Measurements from ENCODE around the gene ATP1B2. TPM values are rescaled to one million over a fixed set of nuclear protein-coding genes. Genes with fewer than 3 reads are reported as not detected.

ATP1B2 gene
- total and polyA plus RNA-seq, 9 of the 15 experiments (the other 6 are each of a cell fraction or from before 2014, with no cell fraction given) = 0.23 to 6.0 (median 0.99) TPM

GRCh38 chr17:7685533-7686221, 35.0 kb downstream of the ATP1B2 start (continued):
- peak; percentile 100 for TF ChIP-seq REST (IDR thresholded peaks at IDR 0.05; ENCODE audit: borderline replicate concordance)
- no peak for TF ChIP-seq REST (CRISPR knock-in tag; IDR thresholded peaks at IDR 0.05; ENCODE audit: low read depth)
- no peak for TF ChIP-seq MCM3 (IDR thresholded peaks at IDR 0.05)
- no peak; the same call in 1 of the 2 replicates for TF ChIP-seq AFF4 (CRISPR knock-in tag; IDR thresholded peaks at IDR 0.05)
- TF ChIP-seq LEF1 (IDR thresholded peaks at IDR 0.05) = peak; percentile 75; the same call in 1 of the 2 replicates
- TF ChIP-seq NFIC (IDR thresholded peaks at IDR 0.05) = peak; percentile 39; the same call in 1 of the 2 replicates
- no peak for TF ChIP-seq CHD1 (IDR thresholded peaks at IDR 0.05; ENCODE audit: low read length)
- TF ChIP-seq HMGXB4 (CRISPR knock-in tag; IDR thresholded peaks at IDR 0.05) = no peak
- no peak for TF ChIP-seq CEBPB (tag; IDR thresholded peaks at IDR 0.05)
- TF ChIP-seq MED1 (CRISPR knock-in tag; IDR thresholded peaks at IDR 0.05; ENCODE audit: borderline replicate concordance) = 0 out of 2 replicates have a peak, but pooled peaks have one; percentile 49
- no peak for TF ChIP-seq ZNF354B (CRISPR knock-in tag; IDR thresholded peaks at IDR 0.05)
- TF ChIP-seq TFAP4 (CRISPR knock-in tag; IDR thresholded peaks at IDR 0.05; ENCODE audit: borderline replicate concordance) = peak; percentile 74
